ENCODE results near the gene PDE4D. TPM values are rescaled to one million over a fixed set of nuclear protein-coding genes. Genes with fewer than 3 reads are reported as not detected.

PDE4D gene
- total RNA-seq, 1 experiment from 2014 or later, result 2.1 TPM

DNA sequence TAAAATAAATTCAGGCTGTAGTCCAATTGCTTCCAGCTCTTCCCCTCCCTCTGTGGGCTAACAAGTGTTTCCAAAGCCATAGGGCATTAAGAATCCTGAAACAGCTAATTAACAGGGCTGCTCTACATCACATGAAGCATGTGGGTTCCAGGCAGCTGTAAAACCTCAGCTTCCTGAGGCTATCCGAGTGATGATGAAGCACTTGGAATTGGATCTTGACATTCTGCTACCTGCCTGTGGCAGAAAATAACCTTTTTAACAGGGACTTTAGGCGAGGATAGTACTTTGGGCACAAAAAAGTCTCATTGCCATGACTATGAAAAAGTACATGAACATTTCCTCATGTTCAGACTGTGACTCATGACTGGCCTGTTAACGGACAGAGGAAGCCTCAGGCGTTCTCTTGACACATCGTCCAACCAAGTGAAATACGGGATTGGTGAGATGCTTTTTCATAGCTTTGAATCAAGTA, 107.2 kb downstream of the PDE4D start:
- Histone ChIP-seq H2BK5ac (ENCODE audit: insufficient read length, low read length) (no peak overlapping the region), H3K79me1 (ENCODE audit: insufficient read depth, low read depth, low read length, poor library complexity, severe bottlenecking) (no peaks in the 10 kb centered on the region), H3K4me2 (ENCODE audit: insufficient read depth, insufficient read length, low read length) (no peak overlapping the region), H3K23ac (ENCODE audit: insufficient read length, low read depth, low read length) (no peak overlapping the region), H2BK120ac (ENCODE audit: low read depth, low read length, poor library complexity, severe bottlenecking) (no peak overlapping the region), H4K8ac (replicated peaks; ENCODE audit: insufficient read length, low read depth, low read length) (no peak overlapping the region), H2AFZ (ENCODE audit: low read length) (no peak overlapping the region), H3K18ac (ENCODE audit: insufficient read length, low read depth, low read length) (no peak overlapping the region), H3K14ac (ENCODE audit: insufficient read depth, low read length) (no peak overlapping the region), H3K56ac (ENCODE audit: insufficient read length, low read depth, low read length) (no peak overlapping the region), H3K27ac (ENCODE audit: insufficient read length, low read depth, low read length) (no peak overlapping the region), H3K4ac (ENCODE audit: low read depth, low read length) (no peak overlapping the region), H4K91ac (ENCODE audit: insufficient read length, low read depth, low read length) (no peak overlapping the region), H3K9ac (ENCODE audit: extremely low read depth, insufficient read length, low read length) (no peak overlapping the region), H2BK15ac (ENCODE audit: low read depth, low read length) (no peak overlapping the region), H4K5ac (ENCODE audit: insufficient read length, low read depth, low read length) (no peak overlapping the region), H3K27me3 (ENCODE audit: insufficient read depth, low read length) (no peaks in the 10 kb centered on the region), H3K9me3 (ENCODE audit: control insufficient read depth, low read depth, low read length) (no peaks in the 10 kb centered on the region), H2BK12ac (ENCODE audit: insufficient read length, low read depth, low read length) (no peak overlapping the region), H2AK5ac (ENCODE audit: insufficient read length, low read length) (no peak overlapping the region), H2BK20ac (ENCODE audit: low read depth, low read length, poor library complexity, severe bottlenecking) (no peak overlapping the region), H3K23me2 (ENCODE audit: insufficient read length, low read depth, low read length, poor library complexity, severe bottlenecking) (no peaks in the 10 kb centered on the region), H3K4me1 (ENCODE audit: insufficient read depth, low read length) (no peaks in the 10 kb centered on the region; the same call in none of the 2 replicates), H4K20me1 (ENCODE audit: control insufficient read depth, insufficient read depth, insufficient read length) (no peaks in the 10 kb centered on the region), H3K79me2 (ENCODE audit: insufficient read depth, low read length) (no peaks in the 10 kb centered on the region), H3T11ph (ENCODE audit: low read length) (no peak overlapping the region)
- Mint-ChIP-seq H3K27ac (no peak overlapping the region), H3K27me3 (ENCODE audit: low read depth) (no peaks in the 10 kb centered on the region), H3K4me3 (no peak overlapping the region), H3K9me3 (no peaks in the 10 kb centered on the region), H3K4me1 (peaks cover 6% of the 10 kb centered on the region in 2 experiments), H3K36me3 (ENCODE audit: insufficient read depth in 1 of 3, low read depth in 3 of 3) (no peaks in the 10 kb centered on the region)
- TF ChIP-seq, protein P1, sequence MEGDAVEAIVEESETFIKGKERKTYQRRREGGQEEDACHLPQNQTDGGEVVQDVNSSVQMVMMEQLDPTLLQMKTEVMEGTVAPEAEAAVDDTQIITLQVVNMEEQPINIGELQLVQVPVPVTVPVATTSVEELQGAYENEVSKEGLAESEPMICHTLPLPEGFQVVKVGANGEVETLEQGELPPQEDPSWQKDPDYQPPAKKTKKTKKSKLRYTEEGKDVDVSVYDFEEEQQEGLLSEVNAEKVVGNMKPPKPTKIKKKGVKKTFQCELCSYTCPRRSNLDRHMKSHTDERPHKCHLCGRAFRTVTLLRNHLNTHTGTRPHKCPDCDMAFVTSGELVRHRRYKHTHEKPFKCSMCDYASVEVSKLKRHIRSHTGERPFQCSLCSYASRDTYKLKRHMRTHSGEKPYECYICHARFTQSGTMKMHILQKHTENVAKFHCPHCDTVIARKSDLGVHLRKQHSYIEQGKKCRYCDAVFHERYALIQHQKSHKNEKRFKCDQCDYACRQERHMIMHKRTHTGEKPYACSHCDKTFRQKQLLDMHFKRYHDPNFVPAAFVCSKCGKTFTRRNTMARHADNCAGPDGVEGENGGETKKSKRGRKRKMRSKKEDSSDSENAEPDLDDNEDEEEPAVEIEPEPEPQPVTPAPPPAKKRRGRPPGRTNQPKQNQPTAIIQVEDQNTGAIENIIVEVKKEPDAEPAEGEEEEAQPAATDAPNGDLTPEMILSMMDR (conservative IDR thresholded peaks at IDR 0.05), result no peak
- no CpG with 5 or more reads among the region's 6 CpGs for WGBS (ENCODE audit: extremely low coverage, insufficient read length, low lambda C conversion rate)
- DNase-seq, result no peak
